ENCODE measurements around the gene PIF1.
A peak's percentile ranks its signal among the peaks of the same experiment; 100 is the strongest.

Gene PIF1

GRCh38 chr15:64825431-64826294 lies at the start of gene PIF1:
Gene PIF1 (minus strand): TSS chr15:64825647. CDS start chr15:64824335, 1,312 bp downstream.
- DNase-seq = peak; percentile 77

- DNase-seq = no peak
These were observed 44.9 kb upstream of the PIF1 start for GRCh38 chr15:64870353-64870752.

GRCh38 chr15:64869501-64869900 lies 44.1 kb upstream of the PIF1 start:
- DNase-seq = no peak

- no peak for DNase-seq
These were observed 40.6 kb upstream of the PIF1 start for GRCh38 chr15:64865998-64866520.

GRCh38 chr15:64865126-64865997 lies 39.9 kb upstream of the PIF1 start:
- no peak for DNase-seq

- DNase-seq = no peak
These were observed 38.6 kb upstream of the PIF1 start for GRCh38 chr15:64864068-64864467.

- DNase-seq = no peak
These were observed 37.0 kb upstream of the PIF1 start for GRCh38 chr15:64862408-64862807.

- no peak for DNase-seq
These were observed 36.5 kb upstream of the PIF1 start for GRCh38 chr15:64861960-64862359.

- no peak for DNase-seq
These were observed 35.9 kb upstream of the PIF1 start for GRCh38 chr15:64861331-64861730.

- no peak for DNase-seq
These were observed 33.8 kb upstream of the PIF1 start for GRCh38 chr15:64859226-64859625.

GRCh38 chr15:64858021-64858575 lies 32.7 kb upstream of the PIF1 start:
- no peak for DNase-seq

- no peak for DNase-seq
These were observed 32.0 kb upstream of the PIF1 start for GRCh38 chr15:64857421-64857820.

GRCh38 chr15:64856429-64857145 lies 31.1 kb upstream of the PIF1 start:
- no peak for DNase-seq

- DNase-seq = no peak
These were observed 29.9 kb upstream of the PIF1 start for GRCh38 chr15:64855205-64855975.

GRCh38 chr15:64854526-64854925 lies 29.1 kb upstream of the PIF1 start:
- DNase-seq = no peak

- DNase-seq = no peak
These were observed 28.6 kb upstream of the PIF1 start for GRCh38 chr15:64854041-64854440.

GRCh38 chr15:64851503-64851840 lies 26.0 kb upstream of the PIF1 start:
- no peak for DNase-seq

- no peak for DNase-seq
These were observed 25.5 kb upstream of the PIF1 start for GRCh38 chr15:64850778-64851502.

GRCh38 chr15:64847876-64848716 lies 22.6 kb upstream of the PIF1 start:
- DNase-seq = no peak

- no peak for DNase-seq
These were observed 22.0 kb upstream of the PIF1 start for GRCh38 chr15:64847448-64847847.

All from activated CD4-positive, CD25-positive, alpha-beta regulatory T cell treated with anti-CD3 and anti-CD28 coated beads, Interleukin-2, amount 50 U/mL, for 72 hours (primary cell).